HG02763 (cell line): Measurements from ENCODE around the gene CCDC68.

Experiments used
- ATAC-seq: cut with Tn5 transposase; IDR thresholded peaks from one replicate; pipeline ENCODE4 v1.9.1; 2021; ENCODE audit warnings: mild to moderate bottlenecking, moderate library complexity; ENCODE audit not compliant: unreplicated experiment

Gene CCDC68

DNA sequence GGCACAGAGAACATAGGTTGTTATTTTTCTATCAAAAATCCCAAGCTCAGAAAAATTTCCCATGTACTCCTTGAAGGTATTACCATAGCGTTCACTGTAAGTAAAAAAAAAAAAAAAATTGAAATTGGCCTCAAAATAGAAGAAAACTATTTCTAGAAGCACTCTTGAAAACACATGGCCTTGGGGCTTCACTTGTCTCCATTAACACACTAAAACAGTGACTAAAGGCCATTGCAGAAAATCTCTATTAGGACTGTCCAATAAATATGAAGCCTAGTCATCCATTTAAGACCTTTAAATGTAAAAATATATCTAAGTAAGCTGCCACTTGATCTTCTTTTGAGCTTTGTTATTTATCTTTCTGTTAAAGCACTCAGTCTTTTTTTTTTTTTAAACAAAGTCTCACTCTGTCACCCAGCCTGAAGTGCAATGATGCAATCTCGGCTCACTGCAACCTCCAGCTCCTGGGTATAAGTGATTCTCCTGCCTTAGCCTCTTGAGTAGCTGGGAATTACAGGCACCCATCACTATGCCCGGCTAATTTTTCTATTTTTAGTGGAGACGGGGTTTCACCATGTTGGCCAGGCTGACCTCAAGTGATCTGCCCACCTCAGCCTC is 35.8 kb downstream of the CCDC68 start:
- ATAC-seq = no peak

DNA sequence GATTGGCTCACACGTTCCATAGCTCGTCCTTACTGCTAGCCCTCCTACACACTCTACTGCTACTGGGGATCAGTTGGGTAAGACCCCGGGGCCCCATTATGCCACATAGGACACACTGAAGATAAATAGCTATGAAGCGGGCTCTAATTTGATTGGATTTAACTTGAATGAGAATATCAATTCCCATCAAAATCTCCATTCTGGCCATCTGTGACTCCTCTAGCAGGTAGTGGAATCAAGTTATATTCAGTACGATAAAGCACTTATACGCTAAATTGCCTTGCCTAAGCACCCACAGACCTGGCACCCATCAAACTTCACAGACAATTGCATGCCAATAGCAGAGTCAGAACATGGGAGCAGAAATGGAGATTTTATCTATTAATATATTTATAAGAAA is 39.8 kb downstream of the CCDC68 start:
- ATAC-seq = no peak

DNA sequence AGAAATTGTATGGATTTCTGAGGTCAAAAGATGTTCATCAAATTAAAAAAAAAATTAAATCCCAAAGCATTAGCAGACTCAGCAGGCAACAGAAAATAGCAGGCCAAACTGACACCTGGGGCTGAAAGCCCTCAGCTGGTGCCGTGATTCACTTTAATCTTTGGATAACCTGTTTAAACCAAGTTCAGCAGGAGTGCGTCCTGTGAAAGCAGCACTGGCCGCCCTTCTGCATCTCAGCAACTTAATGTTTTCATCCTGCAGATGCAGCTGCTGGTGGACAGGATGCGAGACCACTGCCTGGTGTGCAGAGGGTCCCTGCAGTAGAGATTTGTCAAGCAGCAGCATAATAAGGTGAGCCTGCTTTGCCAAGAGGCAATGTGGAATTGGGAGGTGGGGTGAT is 41.2 kb downstream of the CCDC68 start:
- no peak for ATAC-seq

- no peak for ATAC-seq
Measured at GRCh38 chr18:54916507-54916906, 42.8 kb downstream of the CCDC68 start.

GRCh38 chr18:54914816-54915215 is 44.4 kb downstream of the CCDC68 start:
- no peak for ATAC-seq

GRCh38 chr18:54911551-54911950 is 47.7 kb downstream of the CCDC68 start:
- no peak for ATAC-seq

GRCh38 chr18:54910161-54910919 is 48.9 kb downstream of the CCDC68 start:
- no peak for ATAC-seq

GRCh38 chr18:54909538-54909937 is 49.7 kb downstream of the CCDC68 start:
- ATAC-seq = no peak

- no peak for ATAC-seq
Measured at GRCh38 chr18:54906331-54907185, 52.7 kb downstream of the CCDC68 start.

DNA sequence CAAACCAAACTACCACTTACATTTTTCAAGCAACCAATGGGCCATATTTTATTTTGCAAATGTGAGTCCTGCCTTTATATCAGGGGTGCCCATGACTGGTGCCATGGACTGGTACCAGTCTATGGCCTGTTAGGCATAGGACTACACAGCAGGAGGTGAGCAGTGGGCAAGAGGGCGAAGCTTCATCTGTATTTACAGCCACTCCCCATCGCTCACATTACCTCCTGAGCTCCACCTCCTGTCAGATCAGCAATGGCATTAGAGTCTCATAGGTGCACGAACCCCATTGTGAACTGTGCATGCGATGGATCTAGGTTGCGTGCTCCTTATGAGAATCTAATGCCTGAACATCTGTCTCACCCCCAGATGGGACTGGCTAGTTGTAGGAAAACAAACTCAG is 53.6 kb downstream of the CCDC68 start:
- no peak for ATAC-seq

DNA sequence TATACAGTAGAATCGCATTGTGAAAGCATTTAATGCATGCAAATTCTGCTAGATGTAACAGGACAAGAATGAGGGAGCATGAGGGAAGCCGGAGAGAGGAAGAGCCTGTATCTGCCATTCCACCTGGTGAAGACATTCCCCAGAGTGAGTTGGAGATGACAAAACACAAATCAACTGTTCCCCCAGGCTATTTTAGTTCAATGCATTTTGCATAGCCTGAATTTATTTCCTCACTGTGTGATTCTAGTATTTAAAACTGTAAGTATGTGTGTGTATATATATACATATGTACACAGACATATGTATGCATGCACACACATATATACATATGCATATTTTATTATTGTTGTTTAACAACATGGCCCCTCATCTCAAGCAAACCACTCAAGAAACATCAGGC is 54.7 kb downstream of the CCDC68 start:
- no peak for ATAC-seq

DNA sequence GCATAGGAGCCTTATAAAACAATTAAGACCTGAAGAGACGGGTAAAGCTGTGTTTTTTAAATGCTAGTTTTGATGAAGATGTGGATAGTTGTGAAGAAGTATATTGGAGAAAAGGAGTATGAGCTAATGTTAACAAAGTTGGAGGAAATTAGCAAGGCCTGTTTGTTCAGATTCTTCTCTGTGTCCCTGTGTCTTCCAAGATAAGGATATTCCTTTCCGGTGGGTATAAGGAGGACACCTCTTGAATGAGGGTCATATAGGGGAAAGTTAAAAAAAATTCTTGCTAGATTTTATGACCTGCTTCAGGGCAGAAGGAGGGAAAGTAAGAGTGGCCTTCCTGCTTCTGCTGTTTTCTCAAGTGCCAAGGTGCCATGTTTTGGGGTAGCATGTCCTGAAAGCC is 59.0 kb downstream of the CCDC68 start:
- no peak for ATAC-seq

- ATAC-seq = no peak
Measured at GRCh38 chr18:54899500-54899899, 59.8 kb downstream of the CCDC68 start.

DNA sequence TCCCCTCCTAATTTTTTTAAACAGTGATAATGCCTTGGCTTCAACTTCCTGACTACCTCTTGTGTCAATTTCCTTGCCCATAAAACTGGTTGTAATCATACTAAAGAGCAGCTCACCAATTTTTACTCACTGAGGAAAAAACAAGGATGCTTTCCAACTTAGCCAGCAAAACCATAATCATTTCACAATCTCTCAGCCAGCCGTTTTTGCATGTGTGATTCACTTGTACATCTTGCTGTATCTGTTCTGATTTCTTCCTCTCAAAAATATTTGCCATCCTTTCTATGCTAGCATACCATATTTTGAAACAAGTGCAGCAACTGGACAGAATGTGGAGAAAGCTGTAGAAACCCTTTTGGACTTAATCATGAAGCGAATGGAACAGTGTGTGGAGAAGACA is 70.3 kb downstream of the CCDC68 start:
- ATAC-seq = no peak

- ATAC-seq = no peak
Measured at GRCh38 chr18:54888378-54888777, 70.9 kb downstream of the CCDC68 start.

DNA sequence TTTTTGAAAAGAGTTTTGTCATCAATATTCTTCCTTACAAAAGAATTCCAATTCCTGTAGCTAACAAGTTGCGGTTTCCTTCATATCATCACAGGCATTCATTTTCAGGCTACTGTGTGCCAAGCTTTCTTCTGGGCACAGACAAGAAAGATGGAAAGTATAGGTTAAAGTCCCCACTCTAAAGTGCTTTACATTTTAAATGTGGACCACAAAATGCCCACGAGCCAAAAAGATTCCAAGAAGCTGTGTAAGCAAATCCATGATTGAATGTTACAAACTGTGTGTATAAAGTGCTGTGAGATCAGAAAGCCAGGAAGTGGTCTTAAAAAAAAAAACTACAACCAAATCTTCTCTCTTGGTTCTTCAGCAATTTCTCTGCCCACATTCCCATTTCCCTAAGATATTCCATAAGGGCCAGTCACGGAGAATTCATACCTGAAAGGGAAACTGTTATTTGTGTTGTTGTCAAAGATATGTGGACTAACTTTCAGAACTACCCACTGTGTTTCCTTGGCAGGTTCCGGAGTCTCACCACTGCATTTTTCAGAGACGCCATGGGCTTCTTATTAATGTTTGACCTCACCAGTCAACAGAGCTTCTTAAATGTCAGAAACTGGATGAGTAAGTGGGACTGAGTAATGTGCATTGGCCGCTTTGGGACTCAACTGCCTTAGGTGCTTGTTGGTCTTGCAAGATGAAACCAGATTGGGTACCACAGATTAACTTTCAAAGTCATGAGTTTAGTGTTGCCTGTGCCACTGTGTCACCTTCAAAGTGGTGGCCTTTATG is 75.3 kb downstream of the CCDC68 start:
- ATAC-seq = no peak

- ATAC-seq = no peak
Measured at GRCh38 chr18:54882318-54882717, 76.9 kb downstream of the CCDC68 start.

DNA sequence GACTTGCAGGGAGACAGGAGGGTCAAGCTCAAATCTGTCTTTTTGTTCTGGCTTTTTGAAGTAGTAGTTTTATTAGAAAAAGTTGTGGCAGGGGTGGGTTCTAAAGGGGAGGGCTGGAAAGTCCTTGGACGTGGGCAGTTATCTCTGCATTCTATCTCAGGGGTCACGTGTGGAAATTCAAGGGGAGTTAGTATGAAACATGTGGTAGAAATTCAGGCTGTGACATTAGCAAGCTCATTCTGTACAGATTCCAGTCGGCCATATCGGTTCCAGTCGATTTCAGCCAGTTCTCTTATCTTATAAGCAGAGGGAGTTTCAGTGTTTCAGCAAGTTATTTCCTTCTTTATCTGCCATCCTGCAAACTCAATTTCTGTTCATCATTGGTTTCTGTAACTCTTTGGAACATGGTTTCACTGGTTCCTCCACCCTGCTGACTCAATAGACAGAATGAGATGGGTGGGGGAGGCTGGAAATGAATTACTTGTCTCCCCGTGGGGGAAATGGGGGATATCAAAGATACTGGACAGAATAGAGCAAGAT is 78.0 kb downstream of the CCDC68 start:
- no peak for ATAC-seq

GRCh38 chr18:54880395-54881105 is 78.7 kb downstream of the CCDC68 start:
- ATAC-seq = no peak

DNA sequence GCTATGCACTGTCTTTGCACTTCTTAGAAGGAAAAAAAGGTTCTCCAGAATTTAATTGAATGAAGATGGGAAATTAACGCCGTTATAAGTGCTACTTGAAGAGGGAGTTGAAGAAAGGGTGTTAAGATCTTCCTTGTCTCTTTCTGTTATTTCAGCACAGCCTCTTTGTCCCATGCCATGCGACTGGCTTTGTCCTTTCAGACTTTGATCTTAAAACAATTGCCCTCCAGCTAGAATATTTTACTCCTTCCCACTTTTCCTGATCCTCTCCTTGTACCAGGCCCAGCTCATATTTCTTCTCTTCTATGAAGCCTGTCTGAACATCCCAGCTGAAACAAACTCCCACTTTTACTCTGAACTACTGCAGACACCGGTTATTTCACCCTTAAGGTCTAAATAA is 79.6 kb downstream of the CCDC68 start:
- ATAC-seq = no peak
